ENCODE results near the gene SLC7A11. TPM values are rescaled to one million over a fixed set of nuclear protein-coding genes. Genes with fewer than 3 reads are reported as not detected.

The SLC7A11 gene
- total and polyA plus RNA-seq, 2 experiments from 2014 or later: 0.40 to 1.3 TPM

GRCh38 chr4:138275963-138276621 lies 33.9 kb upstream of the SLC7A11 start:
- Histone ChIP-seq H3K4me3 (no peak overlapping the region), H3K9me3 (ENCODE audit: low read depth) (no peaks in the 10 kb centered on the region), H3K27ac (no peak overlapping the region), H3K4me1 (ENCODE audit: low read depth) (peaks cover 8% of the 10 kb centered on the region), H3K27me3 (no peaks in the 10 kb centered on the region), H3K36me3 (no peaks in the 10 kb centered on the region)
- no peak for TF ChIP-seq CTCF (IDR thresholded peaks at IDR 0.05; ENCODE audit: low read depth, low read length)
- peak in 1 of 2 donors; percentile 85 for DNase-seq (ENCODE audit: low read depth in 1 of 2, low spot score in 1 of 2)

- Histone ChIP-seq H3K27ac (no peak overlapping the region), H3K36me3 (no peaks in the 10 kb centered on the region), H3K9me3 (ENCODE audit: low read depth) (no peaks in the 10 kb centered on the region), H3K4me3 (no peak overlapping the region), H3K4me1 (ENCODE audit: low read depth) (peaks cover 8% of the 10 kb centered on the region), H3K27me3 (no peaks in the 10 kb centered on the region)
- no peak for DNase-seq (ENCODE audit: low read depth in 1 of 2, low spot score in 1 of 2)
- no peak for TF ChIP-seq CTCF (IDR thresholded peaks at IDR 0.05; ENCODE audit: low read depth, low read length)
Measured at GRCh38 chr4:138275216-138275615, 33.1 kb upstream of the SLC7A11 start.

GRCh38 chr4:138269175-138269574 lies 27.0 kb upstream of the SLC7A11 start:
- H3K4me1 ChIP-seq (ENCODE audit: low read depth): no peaks in the 10 kb centered on the region
- no peak overlapping the region for H3K4me3 ChIP-seq
- H3K27ac ChIP-seq: no peak overlapping the region
- no peak for TF ChIP-seq CTCF (IDR thresholded peaks at IDR 0.05; ENCODE audit: low read depth, low read length)
- no peaks in the 10 kb centered on the region for H3K9me3 ChIP-seq (ENCODE audit: low read depth)
- no peaks in the 10 kb centered on the region for H3K27me3 ChIP-seq
- no peaks in the 10 kb centered on the region for H3K36me3 ChIP-seq
- no peak for DNase-seq (ENCODE audit: low read depth in 1 of 2, low spot score in 1 of 2)

- TF ChIP-seq CTCF (IDR thresholded peaks at IDR 0.05; ENCODE audit: low read depth, low read length): no peak
- H3K9me3 ChIP-seq (ENCODE audit: low read depth): no peaks in the 10 kb centered on the region
Measured at GRCh38 chr4:138267835-138268234, 25.7 kb upstream of the SLC7A11 start.

GRCh38 chr4:138266948-138267347 lies 24.8 kb upstream of the SLC7A11 start:
- H3K27me3 ChIP-seq: no peaks in the 10 kb centered on the region
- no peak overlapping the region for H3K27ac ChIP-seq
- H3K36me3 ChIP-seq: no peaks in the 10 kb centered on the region
- DNase-seq (ENCODE audit: low read depth in 1 of 2, low spot score in 1 of 2): no peak
- H3K9me3 ChIP-seq (ENCODE audit: low read depth): no peaks in the 10 kb centered on the region
- no peak for TF ChIP-seq CTCF (IDR thresholded peaks at IDR 0.05; ENCODE audit: low read depth, low read length)
- H3K4me3 ChIP-seq: no peak overlapping the region
- no peaks in the 10 kb centered on the region for H3K4me1 ChIP-seq (ENCODE audit: low read depth)

More at GRCh38 chr4:138267835-138268234, 25.7 kb upstream of the SLC7A11 start:
- no peaks in the 10 kb centered on the region for H3K27me3 ChIP-seq
- no peak overlapping the region for H3K4me3 ChIP-seq
- no peaks in the 10 kb centered on the region for H3K4me1 ChIP-seq (ENCODE audit: low read depth)
- DNase-seq (ENCODE audit: low read depth in 1 of 2, low spot score in 1 of 2): no peak
- no peaks in the 10 kb centered on the region for H3K36me3 ChIP-seq
- H3K27ac ChIP-seq: no peak overlapping the region

All from cardiac muscle cell (in vitro differentiated cells and primary cell).